Ovary (tissue), 3 donors: Measurements from ENCODE around the gene P4HA3.

ENCODE experiments used
- CTCF ChIP-seq, 3 donors: fragments of 450-650 bp in 2 of 3; fragments of 200-600 bp in 1 of 3; IDR thresholded peaks; one replicate each; pipeline versions ENCODE4 v1.5.1 to v1.8.0; 2016 to 2022; ENCODE audit warnings: antibody characterized with exemption in 3 of 3, mild to moderate bottlenecking in 1 of 3
- EP300 ChIP-seq: sonication (generic); formaldehyde crosslinking; IDR thresholded peaks from one replicate; pipeline ENCODE4 v1.6.1; 2017; ENCODE audit warnings: antibody characterized with exemption
- POLR2A ChIP-seq: fragments of 450-650 bp; IDR thresholded peaks from one replicate; pipeline ENCODE4 v1.6.1; 2017; ENCODE audit warnings: antibody characterized with exemption, mild to moderate bottlenecking, moderate library complexity
- donor health status: DM: no; HTN: no; CAD: no.

- no peak for TF ChIP-seq EP300
- no peak for TF ChIP-seq CTCF (IDR thresholded peaks at IDR 0.05)
- TF ChIP-seq POLR2A = no peak
Measured at GRCh38 chr11:74233683-74234082, 77.8 kb downstream of the P4HA3 start.
